ENCODE measurements around the gene ZNF710. TPM values are rescaled to one million over a fixed set of nuclear protein-coding genes. Genes with fewer than 3 reads are reported as not detected.

Gene ZNF710
- total and polyA plus RNA-seq, 2 experiments from 2014 or later = 15.9 to 18.2 TPM

DNA sequence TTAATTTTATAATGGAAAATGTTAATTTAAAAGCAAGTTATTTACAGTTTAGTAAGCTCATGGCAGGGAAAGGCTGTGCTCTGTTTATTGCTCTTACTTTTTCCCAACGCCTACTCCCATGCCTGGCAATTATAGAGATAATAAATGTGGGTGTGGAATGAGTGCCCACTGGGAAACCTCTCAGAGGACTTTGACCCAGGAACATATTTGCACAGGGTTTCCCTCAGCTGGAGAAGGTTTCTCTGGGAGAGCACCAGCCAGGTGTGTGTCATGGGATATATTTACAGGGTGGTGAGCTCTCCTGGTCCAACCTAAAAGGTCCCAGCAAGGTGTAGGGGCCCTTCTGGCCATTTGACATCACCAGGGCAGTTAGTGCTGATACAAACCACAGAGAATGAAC is 27.9 kb downstream of the ZNF710 start (continued):
- TF ChIP-seq EZH2phosphoT487 (IDR thresholded peaks at IDR 0.05; ENCODE audit: unreplicated experiment) = no peak
- TF ChIP-seq, protein P1, sequence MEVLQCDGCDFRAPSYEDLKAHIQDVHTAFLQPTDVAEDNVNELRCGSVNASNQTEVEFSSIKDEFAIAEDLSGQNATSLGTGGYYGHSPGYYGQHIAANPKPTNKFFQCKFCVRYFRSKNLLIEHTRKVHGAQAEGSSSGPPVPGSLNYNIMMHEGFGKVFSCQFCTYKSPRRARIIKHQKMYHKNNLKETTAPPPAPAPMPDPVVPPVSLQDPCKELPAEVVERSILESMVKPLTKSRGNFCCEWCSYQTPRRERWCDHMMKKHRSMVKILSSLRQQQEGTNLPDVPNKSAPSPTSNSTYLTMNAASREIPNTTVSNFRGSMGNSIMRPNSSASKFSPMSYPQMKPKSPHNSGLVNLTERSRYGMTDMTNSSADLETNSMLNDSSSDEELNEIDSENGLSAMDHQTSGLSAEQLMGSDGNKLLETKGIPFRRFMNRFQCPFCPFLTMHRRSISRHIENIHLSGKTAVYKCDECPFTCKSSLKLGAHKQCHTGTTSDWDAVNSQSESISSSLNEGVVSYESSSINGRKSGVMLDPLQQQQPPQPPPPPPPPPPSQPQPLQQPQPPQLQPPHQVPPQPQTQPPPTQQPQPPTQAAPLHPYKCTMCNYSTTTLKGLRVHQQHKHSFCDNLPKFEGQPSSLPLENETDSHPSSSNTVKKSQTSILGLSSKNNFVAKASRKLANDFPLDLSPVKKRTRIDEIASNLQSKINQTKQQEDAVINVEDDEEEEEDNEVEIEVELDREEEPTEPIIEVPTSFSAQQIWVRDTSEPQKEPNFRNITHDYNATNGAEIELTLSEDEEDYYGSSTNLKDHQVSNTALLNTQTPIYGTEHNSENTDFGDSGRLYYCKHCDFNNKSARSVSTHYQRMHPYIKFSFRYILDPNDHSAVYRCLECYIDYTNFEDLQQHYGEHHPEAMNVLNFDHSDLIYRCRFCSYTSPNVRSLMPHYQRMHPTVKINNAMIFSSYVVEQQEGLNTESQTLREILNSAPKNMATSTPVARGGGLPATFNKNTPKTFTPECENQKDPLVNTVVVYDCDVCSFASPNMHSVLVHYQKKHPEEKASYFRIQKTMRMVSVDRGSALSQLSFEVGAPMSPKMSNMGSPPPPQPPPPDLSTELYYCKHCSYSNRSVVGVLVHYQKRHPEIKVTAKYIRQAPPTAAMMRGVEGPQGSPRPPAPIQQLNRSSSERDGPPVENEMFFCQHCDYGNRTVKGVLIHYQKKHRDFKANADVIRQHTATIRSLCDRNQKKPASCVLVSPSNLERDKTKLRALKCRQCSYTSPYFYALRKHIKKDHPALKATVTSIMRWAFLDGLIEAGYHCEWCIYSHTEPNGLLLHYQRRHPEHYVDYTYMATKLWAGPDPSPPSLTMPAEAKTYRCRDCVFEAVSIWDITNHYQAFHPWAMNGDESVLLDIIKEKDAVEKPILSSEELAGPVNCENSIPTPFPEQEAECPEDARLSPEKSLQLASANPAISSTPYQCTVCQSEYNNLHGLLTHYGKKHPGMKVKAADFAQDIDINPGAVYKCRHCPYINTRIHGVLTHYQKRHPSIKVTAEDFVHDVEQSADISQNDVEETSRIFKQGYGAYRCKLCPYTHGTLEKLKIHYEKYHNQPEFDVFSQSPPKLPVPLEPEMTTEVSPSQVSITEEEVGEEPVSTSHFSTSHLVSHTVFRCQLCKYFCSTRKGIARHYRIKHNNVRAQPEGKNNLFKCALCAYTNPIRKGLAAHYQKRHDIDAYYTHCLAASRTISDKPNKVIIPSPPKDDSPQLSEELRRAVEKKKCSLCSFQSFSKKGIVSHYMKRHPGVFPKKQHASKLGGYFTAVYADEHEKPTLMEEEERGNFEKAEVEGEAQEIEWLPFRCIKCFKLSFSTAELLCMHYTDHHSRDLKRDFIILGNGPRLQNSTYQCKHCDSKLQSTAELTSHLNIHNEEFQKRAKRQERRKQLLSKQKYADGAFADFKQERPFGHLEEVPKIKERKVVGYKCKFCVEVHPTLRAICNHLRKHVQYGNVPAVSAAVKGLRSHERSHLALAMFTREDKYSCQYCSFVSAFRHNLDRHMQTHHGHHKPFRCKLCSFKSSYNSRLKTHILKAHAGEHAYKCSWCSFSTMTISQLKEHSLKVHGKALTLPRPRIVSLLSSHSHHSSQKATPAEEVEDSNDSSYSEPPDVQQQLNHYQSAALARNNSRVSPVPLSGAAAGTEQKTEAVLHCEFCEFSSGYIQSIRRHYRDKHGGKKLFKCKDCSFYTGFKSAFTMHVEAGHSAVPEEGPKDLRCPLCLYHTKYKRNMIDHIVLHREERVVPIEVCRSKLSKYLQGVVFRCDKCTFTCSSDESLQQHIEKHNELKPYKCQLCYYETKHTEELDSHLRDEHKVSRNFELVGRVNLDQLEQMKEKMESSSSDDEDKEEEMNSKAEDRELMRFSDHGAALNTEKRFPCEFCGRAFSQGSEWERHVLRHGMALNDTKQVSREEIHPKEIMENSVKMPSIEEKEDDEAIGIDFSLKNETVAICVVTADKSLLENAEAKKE (CRISPR knock-in tag; IDR thresholded peaks at IDR 0.05) = no peak
- no peak for TF ChIP-seq ZNF331 (CRISPR knock-in tag; IDR thresholded peaks at IDR 0.05; ENCODE audit: low read depth)
- no peak for TF ChIP-seq POLR2AphosphoS5 (IDR thresholded peaks at IDR 0.05; ENCODE audit: low read depth)
- no peak for TF ChIP-seq JUNB (IDR thresholded peaks at IDR 0.05; ENCODE audit: unreplicated experiment)
- no peak for TF ChIP-seq ZNF114 (CRISPR knock-in tag; IDR thresholded peaks at IDR 0.05)

DNA sequence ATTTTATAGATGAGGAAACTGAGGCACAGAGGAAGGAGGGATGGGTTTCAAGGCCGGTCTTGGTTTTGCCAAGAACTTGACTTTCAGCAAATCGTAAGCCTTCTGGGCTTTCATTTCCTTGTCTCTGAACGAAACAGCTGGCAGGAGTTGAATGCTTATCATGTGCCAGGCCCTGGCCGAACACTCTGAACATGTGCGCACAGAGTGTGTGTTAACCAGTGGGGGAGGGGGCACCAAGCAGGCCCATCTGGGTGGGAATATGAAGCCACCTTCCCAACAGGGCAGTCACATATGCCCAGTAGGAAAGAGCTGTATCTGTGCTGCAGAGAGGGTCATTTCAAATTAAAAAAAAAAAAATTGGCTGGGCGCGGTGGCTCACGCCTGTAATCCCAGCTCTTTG is 29.3 kb downstream of the ZNF710 start:
- no peaks in the 10 kb centered on the region for H3K36me3 ChIP-seq (ENCODE audit: insufficient read depth)
- H3K4me3 ChIP-seq = no peak overlapping the region
- H3K4me1 ChIP-seq (ENCODE audit: insufficient read depth) = peaks cover 36% of the 10 kb centered on the region
- Mint-ChIP-seq H3K27ac (no peak overlapping the region), H3K4me1 (peaks cover 36% of the 10 kb centered on the region), H3K9me3 (no peaks in the 10 kb centered on the region; the same call in 2 of the 3 replicates), H3K36me3 (ENCODE audit: low read depth) (no peaks in the 10 kb centered on the region), H3K27me3 (ENCODE audit: insufficient read depth, low read depth, poor library complexity) (no peaks in the 10 kb centered on the region), H3K4me3 (no peak overlapping the region)
- H3K27ac ChIP-seq (ENCODE audit: low read depth) = no peak overlapping the region
- H3K9me2 ChIP-seq (ENCODE audit: insufficient read depth) = no peaks in the 10 kb centered on the region
- ATAC-seq = no peak
- H3K27me3 ChIP-seq (ENCODE audit: insufficient read depth) = no peaks in the 10 kb centered on the region
- 0 out of 2 replicates have a peak, but pooled peaks cover 4% of the 10 kb centered on the region for H3F3A ChIP-seq (replicated peaks; ENCODE audit: low read depth)
- no peak for DNase-seq (ENCODE audit: low spot score)
- peaks cover 23% of the 10 kb centered on the region for H3K79me2 ChIP-seq (replicated peaks; ENCODE audit: insufficient read depth)
- H2AFZ ChIP-seq = no peak overlapping the region
- H4K20me1 ChIP-seq (replicated peaks; ENCODE audit: insufficient read depth) = no peaks in the 10 kb centered on the region
- H3K4me2 ChIP-seq = no peak overlapping the region
- TF ChIP-seq CREB1 (CRISPR knock-in tag; IDR thresholded peaks at IDR 0.05; ENCODE audit: low read depth) = no peak
- TF ChIP-seq, protein P2, sequence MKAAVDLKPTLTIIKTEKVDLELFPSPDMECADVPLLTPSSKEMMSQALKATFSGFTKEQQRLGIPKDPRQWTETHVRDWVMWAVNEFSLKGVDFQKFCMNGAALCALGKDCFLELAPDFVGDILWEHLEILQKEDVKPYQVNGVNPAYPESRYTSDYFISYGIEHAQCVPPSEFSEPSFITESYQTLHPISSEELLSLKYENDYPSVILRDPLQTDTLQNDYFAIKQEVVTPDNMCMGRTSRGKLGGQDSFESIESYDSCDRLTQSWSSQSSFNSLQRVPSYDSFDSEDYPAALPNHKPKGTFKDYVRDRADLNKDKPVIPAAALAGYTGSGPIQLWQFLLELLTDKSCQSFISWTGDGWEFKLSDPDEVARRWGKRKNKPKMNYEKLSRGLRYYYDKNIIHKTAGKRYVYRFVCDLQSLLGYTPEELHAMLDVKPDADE (IDR thresholded peaks at IDR 0.05) = no peak
- no peak for TF ChIP-seq JUNB (IDR thresholded peaks at IDR 0.05; ENCODE audit: unreplicated experiment)
- TF ChIP-seq, protein P3, sequence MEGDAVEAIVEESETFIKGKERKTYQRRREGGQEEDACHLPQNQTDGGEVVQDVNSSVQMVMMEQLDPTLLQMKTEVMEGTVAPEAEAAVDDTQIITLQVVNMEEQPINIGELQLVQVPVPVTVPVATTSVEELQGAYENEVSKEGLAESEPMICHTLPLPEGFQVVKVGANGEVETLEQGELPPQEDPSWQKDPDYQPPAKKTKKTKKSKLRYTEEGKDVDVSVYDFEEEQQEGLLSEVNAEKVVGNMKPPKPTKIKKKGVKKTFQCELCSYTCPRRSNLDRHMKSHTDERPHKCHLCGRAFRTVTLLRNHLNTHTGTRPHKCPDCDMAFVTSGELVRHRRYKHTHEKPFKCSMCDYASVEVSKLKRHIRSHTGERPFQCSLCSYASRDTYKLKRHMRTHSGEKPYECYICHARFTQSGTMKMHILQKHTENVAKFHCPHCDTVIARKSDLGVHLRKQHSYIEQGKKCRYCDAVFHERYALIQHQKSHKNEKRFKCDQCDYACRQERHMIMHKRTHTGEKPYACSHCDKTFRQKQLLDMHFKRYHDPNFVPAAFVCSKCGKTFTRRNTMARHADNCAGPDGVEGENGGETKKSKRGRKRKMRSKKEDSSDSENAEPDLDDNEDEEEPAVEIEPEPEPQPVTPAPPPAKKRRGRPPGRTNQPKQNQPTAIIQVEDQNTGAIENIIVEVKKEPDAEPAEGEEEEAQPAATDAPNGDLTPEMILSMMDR (conservative IDR thresholded peaks at IDR 0.05; ENCODE audit: low read depth in 2 of 2) = no peak
